Measurements from ENCODE around the gene VNN1.
"Not testable (repeated sequence)": the region's sequence is repeated elsewhere in the genome, so short reads cannot be mapped to it uniquely, and the experiment has no call there.

VNN1 gene

GRCh38 chr6:132703936-132704335, 9.9 kb downstream of the VNN1 start:
- peaks cover 4 to 10% of the 10 kb centered on the region in 2 donors for H3K9me3 Mint-ChIP-seq

GRCh38 chr6:132698608-132699007, 15.2 kb downstream of the VNN1 start:
- H3K4me3 Mint-ChIP-seq, result no peak overlapping the region
- H3K27ac Mint-ChIP-seq, result no peak overlapping the region
- no peaks in the 10 kb centered on the region for H3K4me1 Mint-ChIP-seq
- H3K27me3 Mint-ChIP-seq, result peaks cover 39% of the 10 kb centered on the region
- peaks cover 11 to 14% of the 10 kb centered on the region in 2 donors for H3K9me3 Mint-ChIP-seq
- no peak for DNase-seq
- ATAC-seq, result no peak

More at GRCh38 chr6:132703936-132704335, 9.9 kb downstream of the VNN1 start:
- Mint-ChIP-seq H3K4me3 (no peak overlapping the region), H3K27me3 (peaks cover 62% of the 10 kb centered on the region), H3K4me1 (no peaks in the 10 kb centered on the region), H3K27ac (no peak overlapping the region)
- ATAC-seq (no peak), DNase-seq (no peak)

GRCh38 chr6:132695773-132696172, 18.1 kb downstream of the VNN1 start:
- H3K4me3 Mint-ChIP-seq, result no peak overlapping the region
- peaks cover 23% of the 10 kb centered on the region for H3K27me3 Mint-ChIP-seq
- ATAC-seq (no peak), DNase-seq (no peak)
- peaks cover 11 to 14% of the 10 kb centered on the region in 2 donors for H3K9me3 Mint-ChIP-seq
- no peak overlapping the region for H3K27ac Mint-ChIP-seq
- H3K4me1 Mint-ChIP-seq, result no peaks in the 10 kb centered on the region

- no peak for DNase-seq
- no peak for ATAC-seq
- peaks cover 11 to 14% of the 10 kb centered on the region in 2 donors for H3K9me3 Mint-ChIP-seq
- H3K27me3 Mint-ChIP-seq, result peaks cover 38% of the 10 kb centered on the region
- H3K4me1 Mint-ChIP-seq, result no peaks in the 10 kb centered on the region
- no peak overlapping the region for H3K27ac Mint-ChIP-seq
- no peak overlapping the region for H3K4me3 Mint-ChIP-seq
Measured at GRCh38 chr6:132693478-132693877, 20.4 kb downstream of the VNN1 start.

GRCh38 chr6:132690678-132691077, 23.2 kb downstream of the VNN1 start:
- no peak overlapping the region for H3K27ac Mint-ChIP-seq
- ATAC-seq (no peak), DNase-seq (no peak)
- H3K27me3 Mint-ChIP-seq, result peaks cover 49% of the 10 kb centered on the region
- no peak overlapping the region for H3K4me3 Mint-ChIP-seq
- H3K9me3 Mint-ChIP-seq, result peaks cover 2 to 3% of the 10 kb centered on the region in 2 donors
- H3K4me1 Mint-ChIP-seq, result no peaks in the 10 kb centered on the region

- Mint-ChIP-seq H3K9me3 (no peaks in the 10 kb centered on the region), H3K27ac (no peak overlapping the region), H3K4me1 (no peaks in the 10 kb centered on the region), H3K27me3 (peaks cover 55% of the 10 kb centered on the region), H3K4me3 (no peak overlapping the region)
- ATAC-seq (no peak), DNase-seq (no peak)
Measured at GRCh38 chr6:132687306-132687705, 26.5 kb downstream of the VNN1 start.

GRCh38 chr6:132686531-132686930, 27.3 kb downstream of the VNN1 start:
- DNase-seq (no peak), ATAC-seq (no peak)
- no peaks in the 10 kb centered on the region for H3K9me3 Mint-ChIP-seq
- no peak overlapping the region for H3K4me3 Mint-ChIP-seq
- H3K27me3 Mint-ChIP-seq, result peaks cover 55% of the 10 kb centered on the region
- no peaks in the 10 kb centered on the region for H3K4me1 Mint-ChIP-seq
- H3K27ac Mint-ChIP-seq, result no peak overlapping the region

- Mint-ChIP-seq H3K27ac (no peak overlapping the region), H3K27me3 (peaks cover 42% of the 10 kb centered on the region), H3K4me3 (no peak overlapping the region), H3K9me3 (no peaks in the 10 kb centered on the region), H3K4me1 (no peaks in the 10 kb centered on the region)
- no peak for ATAC-seq
- no peak for DNase-seq
Measured at GRCh38 chr6:132685009-132685408, 28.8 kb downstream of the VNN1 start.

GRCh38 chr6:132684272-132684671, 29.6 kb downstream of the VNN1 start:
- Mint-ChIP-seq H3K4me3 (no peak overlapping the region), H3K4me1 (no peaks in the 10 kb centered on the region), H3K9me3 (no peaks in the 10 kb centered on the region), H3K27me3 (peaks cover 35% of the 10 kb centered on the region), H3K27ac (no peak overlapping the region)
- no peak for DNase-seq
- ATAC-seq, result no peak

- DNase-seq, result no peak
- ATAC-seq, result no peak
- Mint-ChIP-seq H3K27ac (no peak overlapping the region), H3K4me1 (no peaks in the 10 kb centered on the region), H3K4me3 (no peak overlapping the region), H3K9me3 (no peaks in the 10 kb centered on the region), H3K27me3 (peaks cover 34% of the 10 kb centered on the region)
Measured at GRCh38 chr6:132683543-132683942, 30.3 kb downstream of the VNN1 start.

- not testable (repeated sequence) for H3K4me3 Mint-ChIP-seq, DNase-seq, ATAC-seq, H3K9me3 Mint-ChIP-seq, H3K27ac Mint-ChIP-seq, H3K4me1 Mint-ChIP-seq
- H3K27me3 Mint-ChIP-seq, result peaks cover 20% of the 10 kb centered on the region
Measured at GRCh38 chr6:132679094-132679493, 34.8 kb downstream of the VNN1 start.

GRCh38 chr6:132675749-132676148, 38.1 kb downstream of the VNN1 start:
- no peaks in the 10 kb centered on the region for H3K4me1 Mint-ChIP-seq
- no peak overlapping the region for H3K27ac Mint-ChIP-seq
- peaks cover 14% of the 10 kb centered on the region for H3K27me3 Mint-ChIP-seq
- no peak for DNase-seq
- no peak overlapping the region for H3K4me3 Mint-ChIP-seq
- no peaks in the 10 kb centered on the region for H3K9me3 Mint-ChIP-seq
- no peak for ATAC-seq

GRCh38 chr6:132675002-132675401, 38.9 kb downstream of the VNN1 start:
- Mint-ChIP-seq H3K27ac (no peak overlapping the region), H3K4me1 (peaks cover 2% of the 10 kb centered on the region), H3K9me3 (no peaks in the 10 kb centered on the region), H3K27me3 (peaks cover 14% of the 10 kb centered on the region), H3K4me3 (no peak overlapping the region)
- DNase-seq (no peak), ATAC-seq (no peak)

- H3K27me3 Mint-ChIP-seq, result peaks cover 8% of the 10 kb centered on the region
- DNase-seq (no peak), ATAC-seq (no peak)
- H3K4me3 Mint-ChIP-seq, result no peak overlapping the region
- H3K9me3 Mint-ChIP-seq, result no peaks in the 10 kb centered on the region
- H3K27ac Mint-ChIP-seq, result no peak overlapping the region
- H3K4me1 Mint-ChIP-seq, result peaks cover 6% of the 10 kb centered on the region
Measured at GRCh38 chr6:132673376-132674094, 40.3 kb downstream of the VNN1 start.

- H3K27me3 Mint-ChIP-seq, result no peaks in the 10 kb centered on the region
- no peak overlapping the region for H3K4me3 Mint-ChIP-seq
- no peaks in the 10 kb centered on the region for H3K9me3 Mint-ChIP-seq
- no peak overlapping the region for H3K27ac Mint-ChIP-seq
- DNase-seq, result no peak
- no peak for ATAC-seq
- H3K4me1 Mint-ChIP-seq, result peaks cover 6% of the 10 kb centered on the region
Measured at GRCh38 chr6:132671295-132671694, 42.6 kb downstream of the VNN1 start.

GRCh38 chr6:132669690-132670291, 44.1 kb downstream of the VNN1 start:
- Mint-ChIP-seq H3K4me1 (peaks cover 6% of the 10 kb centered on the region), H3K4me3 (peak overlapping the region in 1 of 2 donors; percentile 1), H3K27me3 (no peaks in the 10 kb centered on the region), H3K27ac (no peak overlapping the region), H3K9me3 (no peaks in the 10 kb centered on the region)
- DNase-seq (peak in 1 of 2 donors; percentile 20), ATAC-seq (peak; percentile 63)
